22Rv1 (cell line): ENCODE results near the gene APOA4.

Source experiments
- H3K27ac ChIP-seq: fragments of 450-650 bp; 2 replicates; pipeline ENCODE4 v1.5.1; 2017
- ZFX ChIP-seq: fragments of 450-650 bp; IDR thresholded peaks from 2 replicates; pipeline ENCODE4 v1.6.1; 2017; ENCODE audit warnings: antibody characterized with exemption, borderline replicate concordance
- TF ChIP-seq, protein P1 (sequence below): fragments of 450-650 bp; IDR thresholded peaks from 2 replicates; pipeline ENCODE4 v1.5.1; 2017; ENCODE audit warnings: mild to moderate bottlenecking

APOA4 gene

DNA sequence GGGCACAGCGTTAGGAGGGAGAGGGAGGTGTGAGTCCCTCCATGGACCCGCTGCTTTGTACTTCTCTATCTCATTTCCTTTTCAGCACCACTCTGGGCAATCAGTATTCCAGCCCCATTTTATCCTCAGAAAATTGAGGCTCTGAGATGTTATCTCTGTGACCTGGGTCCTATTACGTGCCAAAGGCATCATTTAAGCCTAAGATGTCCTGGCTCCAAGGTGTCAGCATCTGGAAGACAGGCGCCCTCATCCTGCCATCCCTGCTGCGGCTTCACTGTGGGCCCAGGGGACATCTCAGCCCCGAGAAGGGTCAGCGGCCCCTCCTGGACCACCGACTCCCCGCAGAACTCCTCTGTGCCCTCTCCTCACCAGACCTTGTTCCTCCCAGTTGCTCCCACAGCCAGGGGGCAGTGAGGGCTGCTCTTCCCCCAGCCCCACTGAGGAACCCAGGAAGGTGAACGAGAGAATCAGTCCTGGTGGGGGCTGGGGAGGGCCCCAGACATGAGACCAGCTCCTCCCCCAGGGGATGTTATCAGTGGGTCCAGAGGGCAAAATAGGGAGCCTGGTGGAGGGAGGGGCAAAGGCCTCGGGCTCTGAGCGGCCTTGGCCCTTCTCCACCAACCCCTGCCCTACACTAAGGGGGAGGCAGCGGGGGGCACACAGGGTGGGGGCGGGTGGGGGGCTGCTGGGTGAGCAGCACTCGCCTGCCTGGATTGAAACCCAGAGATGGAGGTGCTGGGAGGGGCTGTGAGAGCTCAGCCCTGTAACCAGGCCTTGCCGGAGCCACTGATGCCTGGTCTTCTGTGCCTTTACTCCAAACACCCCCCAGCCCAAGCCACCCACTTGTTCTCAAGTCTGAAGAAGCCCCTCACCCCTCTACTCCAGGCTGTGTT, 5.8 kb upstream of the APOA4 start:
- H3K27ac ChIP-seq, result no peak overlapping the region
- TF ChIP-seq, protein P1, sequence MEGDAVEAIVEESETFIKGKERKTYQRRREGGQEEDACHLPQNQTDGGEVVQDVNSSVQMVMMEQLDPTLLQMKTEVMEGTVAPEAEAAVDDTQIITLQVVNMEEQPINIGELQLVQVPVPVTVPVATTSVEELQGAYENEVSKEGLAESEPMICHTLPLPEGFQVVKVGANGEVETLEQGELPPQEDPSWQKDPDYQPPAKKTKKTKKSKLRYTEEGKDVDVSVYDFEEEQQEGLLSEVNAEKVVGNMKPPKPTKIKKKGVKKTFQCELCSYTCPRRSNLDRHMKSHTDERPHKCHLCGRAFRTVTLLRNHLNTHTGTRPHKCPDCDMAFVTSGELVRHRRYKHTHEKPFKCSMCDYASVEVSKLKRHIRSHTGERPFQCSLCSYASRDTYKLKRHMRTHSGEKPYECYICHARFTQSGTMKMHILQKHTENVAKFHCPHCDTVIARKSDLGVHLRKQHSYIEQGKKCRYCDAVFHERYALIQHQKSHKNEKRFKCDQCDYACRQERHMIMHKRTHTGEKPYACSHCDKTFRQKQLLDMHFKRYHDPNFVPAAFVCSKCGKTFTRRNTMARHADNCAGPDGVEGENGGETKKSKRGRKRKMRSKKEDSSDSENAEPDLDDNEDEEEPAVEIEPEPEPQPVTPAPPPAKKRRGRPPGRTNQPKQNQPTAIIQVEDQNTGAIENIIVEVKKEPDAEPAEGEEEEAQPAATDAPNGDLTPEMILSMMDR, result no peak
- no peak for TF ChIP-seq ZFX

DNA sequence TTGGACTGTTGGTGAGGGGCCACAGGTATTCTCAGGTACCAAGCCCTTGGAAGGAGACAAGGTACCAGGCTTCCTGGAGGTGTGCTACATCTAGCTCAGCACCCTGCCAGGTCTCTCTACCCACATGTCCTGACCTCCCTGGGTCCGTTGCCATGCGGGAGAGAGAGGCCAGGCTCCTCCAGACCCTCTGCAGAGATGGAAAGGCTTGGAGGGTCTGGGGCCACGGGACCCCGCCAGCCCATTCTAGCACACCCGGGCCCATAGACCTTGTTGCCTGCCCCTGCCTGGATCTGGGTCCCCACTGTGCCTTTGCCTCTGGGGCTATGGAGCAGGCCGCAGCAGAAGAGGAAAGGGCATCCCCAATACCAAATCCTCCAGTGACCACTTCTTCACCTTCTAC, 4.4 kb upstream of the APOA4 start:
- no peak for TF ChIP-seq ZFX
- TF ChIP-seq, protein P1, result no peak

DNA sequence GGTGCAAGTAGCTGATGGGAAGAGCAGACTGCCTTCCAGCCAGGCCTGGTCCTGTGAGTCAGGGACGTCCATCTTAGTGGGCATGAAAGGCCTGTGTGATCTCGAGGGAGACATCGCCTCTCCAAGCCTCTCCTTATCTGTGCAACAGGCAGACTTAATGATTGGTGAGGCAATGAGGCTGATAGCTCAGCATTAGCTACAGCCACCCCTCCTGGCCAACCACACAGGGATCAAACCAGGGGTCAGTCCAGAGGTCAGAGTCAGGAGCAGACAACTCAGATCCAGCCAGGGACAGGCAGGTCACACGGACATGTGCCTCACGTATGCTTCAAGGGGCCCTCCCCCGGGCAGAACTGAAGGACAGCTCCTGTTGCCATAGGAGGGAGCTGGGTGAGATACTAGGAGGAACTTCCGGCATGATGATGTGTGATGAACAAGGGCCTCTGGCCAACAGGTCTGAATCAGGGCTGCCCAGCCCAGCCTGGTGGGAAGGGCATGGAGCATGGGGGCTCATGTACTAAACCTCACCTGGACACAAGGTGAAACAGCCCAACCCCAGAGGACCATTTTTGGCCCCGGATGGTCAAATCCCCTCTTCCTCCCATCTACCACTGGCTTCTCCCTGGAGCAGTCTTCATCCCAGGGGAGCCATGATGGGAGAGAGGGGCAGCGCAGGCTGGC, 3.8 kb upstream of the APOA4 start:
- TF ChIP-seq, protein P1, result no peak
- no peak for TF ChIP-seq ZFX
- no peak overlapping the region for H3K27ac ChIP-seq

More for the DNA sequence above, 4.4 kb upstream of the APOA4 start:
- H3K27ac ChIP-seq, result no peak overlapping the region

DNA sequence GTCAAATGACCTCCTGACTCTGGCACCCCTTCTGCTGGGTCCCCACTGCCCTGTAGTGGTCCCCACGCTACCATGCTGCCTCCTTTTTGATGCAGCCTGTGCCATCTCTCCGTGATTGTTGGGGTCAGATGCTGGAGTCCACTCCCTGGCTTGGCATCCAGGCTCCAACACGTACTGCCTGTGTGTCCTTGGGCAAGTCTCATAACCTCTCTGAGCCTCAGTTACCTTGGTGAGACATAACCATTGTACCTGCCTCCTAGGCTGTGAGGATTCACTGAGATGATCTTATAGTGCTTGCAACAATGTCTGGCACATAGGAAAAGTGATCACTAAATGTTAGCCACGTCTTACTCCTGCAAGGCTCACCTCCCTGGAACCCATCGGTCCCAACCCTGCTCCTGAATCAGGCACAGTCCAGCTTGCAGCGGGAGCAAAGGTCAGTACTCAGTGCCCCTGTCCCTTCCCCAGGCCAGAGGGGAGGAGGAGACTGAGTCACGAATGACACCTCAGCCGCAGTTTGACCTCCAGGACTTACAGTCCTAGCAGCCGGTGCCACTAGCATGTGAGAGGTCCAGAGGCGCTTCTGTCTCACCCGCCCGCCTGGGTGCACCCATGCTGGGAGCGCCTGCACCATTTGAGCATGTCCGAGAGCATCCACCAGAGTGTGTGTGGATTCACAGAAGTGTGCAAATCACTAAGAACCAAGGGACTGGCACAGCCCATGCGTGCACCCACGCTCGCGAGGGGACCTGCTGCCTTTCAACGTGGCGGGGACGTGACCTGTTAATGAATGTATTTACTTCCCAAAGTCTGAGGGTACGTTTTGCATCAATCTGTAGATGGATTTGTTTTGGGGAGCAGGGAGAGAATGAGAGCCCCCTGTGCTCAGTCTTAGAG, 3.0 kb upstream of the APOA4 start:
- no peak for TF ChIP-seq ZFX
- TF ChIP-seq, protein P1, result no peak

DNA sequence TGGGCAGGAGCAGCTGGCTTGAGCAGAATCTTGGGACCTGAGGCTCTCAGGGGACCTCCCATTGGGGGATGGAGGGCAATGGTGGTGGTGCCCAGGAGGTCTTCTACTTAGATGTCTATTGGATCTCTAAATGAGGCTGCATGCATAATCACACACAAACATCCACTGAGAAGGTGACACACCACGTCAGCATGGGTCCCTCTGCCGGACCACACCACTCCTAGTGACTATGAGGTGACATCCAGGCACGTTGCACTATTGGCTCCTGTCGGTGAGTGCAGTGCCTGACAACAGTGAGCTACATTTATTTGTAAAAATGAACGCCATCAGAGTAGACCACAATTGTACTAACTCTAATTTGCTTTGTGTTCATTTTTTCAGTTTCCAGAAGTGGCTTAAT, 2.3 kb upstream of the APOA4 start:
- no peak for TF ChIP-seq ZFX
- TF ChIP-seq, protein P1, result no peak

More for the DNA sequence above, 3.0 kb upstream of the APOA4 start:
- H3K27ac ChIP-seq, result no peak overlapping the region

DNA sequence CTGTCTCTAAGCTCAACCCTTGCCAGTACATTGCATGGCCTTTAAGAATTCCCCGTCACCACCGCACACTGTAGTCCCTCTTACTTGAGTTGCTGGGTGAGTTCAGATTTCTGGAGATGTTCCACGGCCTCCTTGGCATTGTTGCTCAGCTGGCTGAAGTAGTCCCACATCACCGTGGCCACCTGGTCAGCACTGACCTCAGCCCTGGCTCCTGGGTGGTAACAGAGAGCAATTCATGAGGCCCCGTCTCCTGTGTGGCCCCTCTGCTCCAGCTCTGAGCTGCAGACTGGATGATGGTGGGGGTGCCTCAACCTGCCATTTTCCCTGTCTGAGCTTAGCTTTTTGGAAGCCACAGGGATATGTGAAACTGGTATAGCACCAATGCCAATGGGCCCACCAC, 529 bp downstream of the APOA4 start:
- H3K27ac ChIP-seq, result no peak overlapping the region
- no peak for TF ChIP-seq ZFX
- TF ChIP-seq, protein P1, result no peak

More for the DNA sequence above, 2.3 kb upstream of the APOA4 start:
- no peak overlapping the region for H3K27ac ChIP-seq
